Inflammatory macrophage treated with lipopolysaccharide for 4 hours (primary cell): ENCODE measurements around the gene GSK3A.

Experiments
- DNase-seq: peaks from one replicate; pipeline ENCODE4 v3.0.0-alpha.2; 2020

The GSK3A gene

GRCh38 chr19:42242512-42243409 is at the start of gene GSK3A:
Gene GSK3A, minus strand, starts transcription at chr19:42242602. Its CDS starts 137 bp downstream, at chr19:42242465.
- DNase-seq = peak; percentile 99

DNA sequence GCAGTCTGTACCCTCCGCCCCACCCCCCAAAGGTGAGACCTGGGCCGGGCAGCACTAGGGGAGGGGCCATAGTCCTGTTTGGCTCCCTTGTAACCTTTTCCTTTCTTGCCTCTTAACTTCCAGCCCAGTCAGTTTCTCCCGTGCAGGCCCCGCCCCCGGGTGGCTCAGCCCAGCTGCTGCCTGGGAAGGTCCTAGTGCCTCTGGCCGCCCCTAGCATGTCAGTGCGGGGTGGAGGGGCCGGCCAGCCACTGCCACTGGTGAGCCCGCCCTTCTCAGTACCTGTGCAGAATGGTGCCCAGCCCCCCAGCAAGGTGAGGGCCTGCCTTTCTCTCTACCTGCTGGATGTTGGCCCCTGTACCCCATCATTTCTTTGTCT is 49.0 kb upstream of the GSK3A start:
- DNase-seq = no peak

DNA sequence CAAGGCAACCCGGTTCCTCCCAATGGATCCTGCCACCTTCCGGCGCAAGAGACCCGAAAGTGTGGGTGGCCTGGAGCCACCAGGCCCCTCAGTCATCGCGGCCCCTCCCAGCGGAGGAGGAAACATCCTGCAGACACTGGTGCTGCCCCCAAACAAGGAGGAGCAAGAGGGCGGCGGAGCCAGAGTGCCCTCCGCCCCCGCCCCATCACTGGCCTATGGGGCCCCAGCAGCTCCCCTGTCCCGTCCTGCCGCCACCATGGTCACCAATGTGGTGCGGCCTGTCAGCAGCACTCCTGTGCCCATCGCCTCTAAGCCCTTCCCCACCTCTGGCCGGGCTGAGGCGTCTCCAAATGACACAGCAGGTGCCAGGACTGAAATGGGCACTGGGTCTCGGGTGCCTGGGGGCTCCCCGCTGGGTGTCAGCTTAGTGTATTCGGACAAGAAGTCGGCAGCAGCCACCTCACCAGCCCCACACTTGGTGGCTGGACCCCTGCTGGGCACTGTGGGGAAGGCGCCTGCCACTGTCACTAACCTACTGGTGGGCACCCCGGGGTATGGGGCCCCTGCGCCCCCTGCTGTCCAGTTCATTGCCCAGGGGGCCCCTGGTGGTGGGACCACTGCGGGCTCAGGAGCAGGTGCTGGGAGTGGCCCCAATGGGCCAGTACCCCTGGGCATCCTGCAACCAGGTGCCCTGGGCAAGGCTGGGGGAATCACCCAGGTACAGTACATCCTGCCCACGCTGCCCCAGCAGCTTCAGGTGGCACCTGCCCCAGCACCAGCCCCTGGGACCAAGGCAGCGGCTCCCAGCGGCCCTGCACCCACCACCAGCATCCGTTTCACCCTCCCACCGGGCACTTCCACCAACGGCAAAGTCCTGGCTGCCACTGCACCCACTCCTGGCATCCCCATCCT is 48.4 kb upstream of the GSK3A start:
- peak; percentile 32 for DNase-seq

DNA sequence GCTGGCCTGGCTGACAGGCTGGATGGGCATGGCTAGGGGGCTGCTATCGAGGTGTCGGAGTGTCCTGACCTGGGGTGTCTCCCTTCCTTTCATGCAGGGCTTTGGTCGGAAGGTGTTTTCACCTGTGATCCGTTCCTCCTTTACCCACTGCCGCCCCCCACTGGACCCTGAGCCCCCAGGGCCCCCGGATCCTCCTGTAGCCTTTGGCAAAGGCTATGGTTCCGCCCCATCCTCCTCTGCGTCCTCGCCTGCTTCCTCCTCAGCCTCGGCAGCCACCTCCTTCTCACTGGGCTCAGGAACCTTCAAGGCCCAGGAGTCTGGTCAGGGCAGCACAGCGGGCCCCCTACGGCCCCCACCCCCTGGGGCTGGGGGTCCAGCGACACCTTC is 47.7 kb upstream of the GSK3A start:
- no peak for DNase-seq

GRCh38 chr19:42289556-42290041 is 47.2 kb upstream of the GSK3A start:
- DNase-seq = no peak

DNA sequence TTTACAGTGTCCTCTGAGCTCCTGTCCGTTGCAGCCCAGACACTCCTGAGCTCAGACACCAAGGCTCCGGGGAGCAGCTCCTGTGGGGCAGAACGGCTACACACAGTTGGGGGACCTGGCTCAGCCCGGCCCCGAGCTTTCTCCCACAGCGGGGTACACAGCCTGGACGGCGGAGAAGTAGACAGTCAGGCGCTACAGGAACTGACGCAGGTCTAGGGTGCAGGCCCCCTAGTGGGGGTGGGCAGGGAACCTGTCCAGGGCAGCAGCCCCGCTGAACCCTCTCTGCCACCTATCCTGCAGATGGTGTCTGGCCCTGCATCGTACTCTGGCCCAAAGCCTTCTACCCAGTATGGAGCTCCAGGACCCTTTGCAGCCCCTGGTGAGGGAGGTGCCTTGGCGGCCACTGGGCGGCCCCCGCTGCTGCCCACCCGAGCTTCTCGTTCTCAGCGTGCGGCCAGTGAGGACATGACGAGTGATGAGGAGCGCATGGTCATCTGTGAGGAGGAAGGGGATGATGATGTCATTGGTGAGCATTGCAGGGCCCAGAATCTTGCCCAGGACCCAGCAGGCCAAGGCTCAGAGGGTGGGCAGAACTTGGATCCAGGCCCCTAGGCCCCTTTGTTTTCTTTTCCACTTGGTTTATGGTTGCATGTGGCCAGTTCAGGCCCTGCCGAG is 46.6 kb upstream of the GSK3A start:
- no peak for DNase-seq

DNA sequence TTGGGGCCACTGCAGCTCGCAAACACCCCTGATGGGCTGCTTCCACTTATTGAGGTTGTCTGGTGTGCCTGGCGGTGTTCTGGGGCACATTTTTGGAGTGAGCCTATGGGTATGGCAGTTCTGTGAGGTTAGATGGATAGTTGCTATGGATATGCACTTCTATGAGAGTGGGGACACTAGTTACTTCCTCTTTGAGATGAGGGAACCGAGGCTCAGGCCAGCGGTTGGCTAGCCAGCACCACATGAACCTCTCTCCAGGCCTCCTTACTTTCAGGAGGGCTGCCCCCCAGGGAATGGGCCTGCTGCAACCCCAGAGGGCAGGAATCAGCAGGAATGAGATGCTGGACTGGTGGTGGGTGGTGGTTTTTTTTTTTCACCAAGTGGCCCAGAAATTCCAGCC is 46.0 kb upstream of the GSK3A start:
- DNase-seq = no peak

DNA sequence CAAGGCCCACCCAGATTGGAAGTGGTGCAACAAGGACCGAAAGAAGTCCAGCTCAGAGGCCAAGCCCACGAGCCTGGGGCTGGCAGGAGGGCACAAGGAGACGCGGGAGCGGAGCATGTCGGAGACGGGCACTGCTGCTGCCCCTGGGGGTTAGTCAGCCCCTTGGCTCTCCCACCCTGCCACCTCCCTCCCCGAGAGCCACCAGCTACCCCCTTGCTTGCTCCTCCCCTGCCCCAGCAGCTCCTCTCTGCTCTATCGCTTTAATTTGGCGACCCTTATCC is 45.4 kb upstream of the GSK3A start:
- no peak for DNase-seq

DNA sequence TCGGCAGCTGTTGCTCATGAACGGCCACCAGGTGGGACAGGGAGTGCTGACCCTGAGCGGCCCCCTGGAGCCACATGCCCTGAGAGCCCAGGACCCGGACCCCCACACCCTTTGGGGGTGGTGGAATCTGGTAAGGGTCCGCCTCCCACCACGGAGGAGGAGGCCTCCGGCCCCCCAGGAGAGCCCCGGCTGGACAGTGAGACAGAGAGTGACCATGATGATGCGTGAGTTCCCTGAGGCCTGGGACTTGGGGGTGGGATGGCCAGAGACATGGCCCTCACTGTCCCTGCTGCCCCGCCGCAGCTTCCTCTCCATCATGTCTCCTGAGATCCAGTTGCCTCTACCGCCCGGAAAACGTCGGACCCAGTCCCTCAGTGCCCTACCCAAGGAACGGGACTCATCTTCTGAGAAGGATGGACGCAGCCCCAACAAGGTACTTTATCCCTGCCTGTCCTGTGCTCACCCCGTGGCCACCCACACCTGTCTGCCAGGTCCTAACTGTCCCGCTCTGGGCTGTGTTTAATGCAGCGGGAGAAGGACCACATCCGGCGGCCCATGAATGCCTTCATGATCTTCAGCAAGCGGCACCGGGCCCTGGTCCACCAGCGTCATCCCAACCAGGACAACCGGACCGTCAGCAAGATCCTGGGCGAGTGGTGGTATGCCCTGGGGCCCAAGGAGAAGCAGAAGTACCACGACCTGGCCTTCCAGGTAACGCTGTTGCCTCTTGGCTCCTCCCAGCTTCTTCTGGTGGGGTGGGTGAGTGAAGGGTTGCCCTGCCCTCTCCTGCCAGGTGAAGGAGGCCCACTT is 44.8 kb upstream of the GSK3A start:
- no peak for DNase-seq

GRCh38 chr19:42286349-42287016 is 44.1 kb upstream of the GSK3A start:
- DNase-seq = peak; percentile 53

- DNase-seq = no peak
These were observed 43.6 kb upstream of the GSK3A start for GRCh38 chr19:42285988-42286348.

- DNase-seq = peak; percentile 50
These were observed 43.1 kb upstream of the GSK3A start for GRCh38 chr19:42285541-42285941.

- DNase-seq = no peak
These were observed 42.4 kb upstream of the GSK3A start for GRCh38 chr19:42284591-42285341.

GRCh38 chr19:42284066-42284501 is 41.7 kb upstream of the GSK3A start:
- peak; percentile 80 for DNase-seq

GRCh38 chr19:42283188-42284065 is 41.0 kb upstream of the GSK3A start:
- peak; percentile 95 for DNase-seq

DNA sequence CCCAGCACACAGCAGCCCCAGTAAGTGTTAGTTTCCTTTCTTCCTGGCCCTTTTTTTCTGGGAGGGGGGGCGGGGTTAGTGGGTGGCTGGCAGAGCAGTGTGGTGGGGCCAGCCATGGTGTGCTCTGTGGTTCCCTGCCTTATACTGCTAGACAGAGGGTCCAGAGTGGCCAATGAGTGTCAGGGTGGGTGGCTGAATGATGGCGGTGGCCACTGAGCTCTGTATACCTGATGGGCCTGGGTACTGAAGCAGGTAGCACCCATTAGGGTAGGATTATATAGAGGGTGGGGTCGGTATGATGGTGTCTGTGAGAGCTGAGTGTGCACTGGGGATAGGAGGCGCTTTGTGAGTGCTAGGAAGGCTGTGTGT is 40.4 kb upstream of the GSK3A start:
- DNase-seq = no peak

DNA sequence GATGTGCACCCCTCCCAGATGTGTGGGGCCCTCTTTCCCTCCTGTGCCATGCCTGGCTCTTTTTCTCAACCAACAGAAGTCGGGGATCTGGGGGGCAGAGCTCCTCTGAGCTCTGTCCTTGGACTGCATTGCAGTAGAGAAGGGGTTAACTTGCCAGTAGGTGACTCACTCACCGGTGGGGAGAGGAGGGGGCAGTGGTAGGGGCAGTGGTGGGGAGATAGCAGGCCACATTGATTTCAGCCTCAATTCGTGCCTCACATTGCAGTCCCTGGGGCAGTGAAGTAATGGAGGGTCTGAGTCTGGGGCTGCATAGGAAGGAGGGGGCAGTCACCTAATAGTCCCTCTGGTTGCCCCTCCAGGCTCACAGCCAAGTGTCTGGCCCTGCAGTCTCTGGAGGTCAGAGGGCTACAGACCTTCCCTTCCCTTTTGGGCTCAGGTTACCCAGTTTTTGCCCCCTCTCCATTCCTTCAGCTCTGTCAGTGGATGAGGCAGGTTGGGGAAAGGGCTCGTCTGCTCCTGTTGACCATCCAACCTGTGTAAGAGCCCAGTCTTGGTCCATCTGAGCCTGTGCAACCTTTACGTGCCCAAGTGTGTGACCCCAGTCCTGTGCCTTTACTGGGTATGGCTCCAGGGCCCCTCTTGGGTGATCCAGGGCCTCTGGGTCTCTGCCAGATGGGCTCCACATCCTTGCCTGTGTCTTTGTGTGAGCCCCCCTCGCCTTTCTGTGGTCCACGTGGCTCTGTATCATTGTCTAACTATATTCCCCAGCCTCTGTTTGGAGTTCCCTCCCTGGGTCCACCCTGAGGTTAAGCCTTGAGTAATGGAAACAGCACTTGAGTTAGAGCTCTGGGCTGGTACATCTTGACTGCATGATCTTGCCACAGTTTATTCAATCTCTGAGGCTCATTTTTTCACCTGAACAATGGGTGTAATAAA is 39.7 kb upstream of the GSK3A start:
- DNase-seq = peak; percentile 27

- no peak for DNase-seq
These were observed 38.9 kb upstream of the GSK3A start for GRCh38 chr19:42281146-42281826.

GRCh38 chr19:42280815-42281145 is 38.4 kb upstream of the GSK3A start:
- DNase-seq = no peak
